Measurements from ENCODE around the gene BTNL9. TPM values are rescaled to one million over a fixed set of nuclear protein-coding genes. Genes with fewer than 3 reads are reported as not detected.
A peak's percentile ranks its signal among the peaks of the same experiment; 100 is the strongest.

Gene BTNL9
- total RNA-seq, 1 donor from 2014 or later: 37.9 TPM

DNA sequence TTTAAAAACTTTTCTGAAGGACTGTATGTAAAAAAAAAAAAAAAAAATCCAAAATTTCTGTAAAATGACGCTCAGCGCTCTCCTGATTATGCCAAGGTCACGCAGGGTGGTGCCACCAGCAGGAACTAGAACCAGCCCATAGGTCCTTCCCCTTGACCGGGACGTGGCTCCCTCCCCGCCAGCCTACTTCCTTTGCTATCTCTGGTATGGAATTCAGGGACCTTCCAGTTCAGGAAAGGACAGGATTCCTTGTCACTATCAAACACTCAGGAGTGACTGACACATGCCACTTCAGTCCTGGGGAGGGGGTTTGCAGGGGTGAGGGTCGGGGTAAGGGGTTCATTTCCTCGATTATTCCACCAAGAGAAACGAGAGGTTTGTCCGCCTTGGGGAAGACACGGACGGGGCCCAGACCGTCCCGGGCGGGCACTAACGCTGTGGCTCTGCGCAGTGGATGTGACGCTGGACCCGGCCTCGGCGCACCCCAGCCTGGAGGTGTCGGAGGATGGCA, 18.8 kb downstream of the BTNL9 start:
- Mint-ChIP-seq H3K9me3 (ENCODE audit: unreplicated experiment) (peaks cover 13% of the 10 kb centered on the region), H3K27me3 (ENCODE audit: unreplicated experiment) (peaks cover 16% of the 10 kb centered on the region), H3K27ac (ENCODE audit: unreplicated experiment) (no peak overlapping the region), H3K4me3 (ENCODE audit: unreplicated experiment) (peak overlapping the region; percentile 65), H3K36me3 (ENCODE audit: unreplicated experiment) (peaks cover 9% of the 10 kb centered on the region), H3K4me1 (ENCODE audit: low read depth, unreplicated experiment) (peaks cover 17% of the 10 kb centered on the region)
- TF ChIP-seq, protein P1, sequence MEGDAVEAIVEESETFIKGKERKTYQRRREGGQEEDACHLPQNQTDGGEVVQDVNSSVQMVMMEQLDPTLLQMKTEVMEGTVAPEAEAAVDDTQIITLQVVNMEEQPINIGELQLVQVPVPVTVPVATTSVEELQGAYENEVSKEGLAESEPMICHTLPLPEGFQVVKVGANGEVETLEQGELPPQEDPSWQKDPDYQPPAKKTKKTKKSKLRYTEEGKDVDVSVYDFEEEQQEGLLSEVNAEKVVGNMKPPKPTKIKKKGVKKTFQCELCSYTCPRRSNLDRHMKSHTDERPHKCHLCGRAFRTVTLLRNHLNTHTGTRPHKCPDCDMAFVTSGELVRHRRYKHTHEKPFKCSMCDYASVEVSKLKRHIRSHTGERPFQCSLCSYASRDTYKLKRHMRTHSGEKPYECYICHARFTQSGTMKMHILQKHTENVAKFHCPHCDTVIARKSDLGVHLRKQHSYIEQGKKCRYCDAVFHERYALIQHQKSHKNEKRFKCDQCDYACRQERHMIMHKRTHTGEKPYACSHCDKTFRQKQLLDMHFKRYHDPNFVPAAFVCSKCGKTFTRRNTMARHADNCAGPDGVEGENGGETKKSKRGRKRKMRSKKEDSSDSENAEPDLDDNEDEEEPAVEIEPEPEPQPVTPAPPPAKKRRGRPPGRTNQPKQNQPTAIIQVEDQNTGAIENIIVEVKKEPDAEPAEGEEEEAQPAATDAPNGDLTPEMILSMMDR (IDR thresholded peaks at IDR 0.05; ENCODE audit: partially characterized antibody, unreplicated experiment): no peak
- no peak for DNase-seq

DNA sequence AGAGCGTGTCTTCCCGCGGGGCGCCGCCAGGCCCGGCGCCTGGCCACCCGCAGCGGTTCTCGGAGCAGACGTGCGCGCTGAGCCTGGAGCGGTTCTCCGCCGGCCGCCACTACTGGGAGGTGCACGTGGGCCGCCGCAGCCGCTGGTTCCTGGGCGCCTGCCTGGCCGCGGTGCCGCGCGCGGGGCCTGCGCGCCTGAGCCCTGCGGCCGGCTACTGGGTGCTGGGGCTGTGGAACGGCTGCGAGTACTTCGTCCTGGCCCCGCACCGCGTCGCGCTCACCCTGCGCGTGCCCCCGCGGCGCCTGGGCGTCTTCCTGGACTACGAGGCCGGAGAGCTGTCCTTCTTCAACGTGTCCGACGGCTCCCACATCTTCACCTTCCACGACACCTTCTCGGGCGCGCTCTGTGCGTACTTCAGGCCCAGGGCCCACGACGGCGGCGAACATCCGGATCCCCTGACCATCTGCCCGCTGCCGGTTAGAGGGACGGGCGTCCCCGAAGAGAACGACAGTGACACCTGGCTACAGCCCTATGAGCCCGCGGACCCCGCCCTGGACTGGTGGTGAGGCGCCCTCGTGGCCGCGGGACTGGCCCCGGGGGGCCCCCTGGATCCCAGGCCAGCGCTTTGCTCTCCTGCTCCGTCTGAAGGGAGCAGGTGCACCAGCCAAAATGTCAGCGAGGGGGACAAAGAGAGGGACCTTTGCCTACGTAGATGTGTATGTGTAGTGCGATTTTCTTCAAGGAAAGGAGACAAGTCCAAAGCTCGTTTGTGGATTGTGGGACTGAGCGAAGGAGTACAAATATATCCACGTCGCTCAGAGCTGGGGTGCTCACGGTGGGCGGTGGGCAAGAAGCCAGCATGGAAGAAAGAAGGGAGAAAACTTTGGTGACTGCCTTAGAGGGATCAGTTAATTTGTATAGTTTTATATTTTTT, 19.5 kb downstream of the BTNL9 start:
- Mint-ChIP-seq H3K4me1 (ENCODE audit: low read depth, unreplicated experiment) (peaks cover 10% of the 10 kb centered on the region), H3K4me3 (ENCODE audit: unreplicated experiment) (no peak overlapping the region), H3K27ac (ENCODE audit: unreplicated experiment) (no peak overlapping the region), H3K36me3 (ENCODE audit: unreplicated experiment) (peaks cover 9% of the 10 kb centered on the region), H3K9me3 (ENCODE audit: unreplicated experiment) (peaks cover 11% of the 10 kb centered on the region), H3K27me3 (ENCODE audit: unreplicated experiment) (peaks cover 16% of the 10 kb centered on the region)
- peak; percentile 60 for DNase-seq
- TF ChIP-seq, protein P1 (IDR thresholded peaks at IDR 0.05; ENCODE audit: partially characterized antibody, unreplicated experiment): no peak

DNA sequence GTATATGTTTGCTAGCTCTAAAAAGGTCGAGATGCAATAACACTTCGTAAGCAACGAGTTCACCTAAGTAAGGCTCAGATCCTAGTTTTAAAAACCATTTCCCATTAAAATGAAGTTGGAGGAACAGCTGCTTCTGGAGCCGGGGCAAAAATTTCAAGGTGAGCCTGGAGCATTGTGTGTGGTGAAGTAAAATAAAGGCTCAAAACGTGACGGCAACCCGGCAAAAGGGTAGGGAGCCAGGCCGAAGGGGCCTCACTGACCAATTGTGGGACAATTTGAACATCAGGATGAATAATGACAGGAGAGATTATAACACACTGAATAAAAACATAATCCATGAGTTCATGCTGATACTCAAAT, 20.1 kb downstream of the BTNL9 start:
- peaks cover 16% of the 10 kb centered on the region for H3K27me3 Mint-ChIP-seq (ENCODE audit: unreplicated experiment)
- H3K9me3 Mint-ChIP-seq (ENCODE audit: unreplicated experiment): peaks cover 11% of the 10 kb centered on the region
- H3K4me1 Mint-ChIP-seq (ENCODE audit: low read depth, unreplicated experiment): peaks cover 10% of the 10 kb centered on the region
- no peak for DNase-seq
- H3K36me3 Mint-ChIP-seq (ENCODE audit: unreplicated experiment): peaks cover 9% of the 10 kb centered on the region
- H3K4me3 Mint-ChIP-seq (ENCODE audit: unreplicated experiment): no peak overlapping the region
- TF ChIP-seq, protein P1 (IDR thresholded peaks at IDR 0.05; ENCODE audit: partially characterized antibody, unreplicated experiment): no peak
- H3K27ac Mint-ChIP-seq (ENCODE audit: unreplicated experiment): no peak overlapping the region

DNA sequence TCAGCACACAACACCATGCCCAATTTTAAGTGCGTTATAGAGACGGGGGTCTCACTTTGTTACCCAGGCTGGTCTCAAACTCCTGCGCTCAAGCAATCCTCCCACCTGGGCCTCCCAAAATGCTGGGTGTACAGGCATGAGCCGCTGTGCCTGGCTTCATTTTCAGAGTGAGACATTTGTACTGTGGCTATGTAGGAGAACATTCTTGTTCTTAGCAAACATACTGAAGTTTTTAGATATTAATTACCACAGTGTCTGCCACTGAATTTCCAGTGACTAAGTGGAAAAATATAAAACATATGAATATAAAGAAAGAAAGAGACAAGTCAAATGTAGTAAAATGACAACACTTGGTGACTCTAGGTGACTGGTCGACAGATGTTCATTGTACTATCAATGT, 20.9 kb downstream of the BTNL9 start:
- Mint-ChIP-seq H3K27me3 (ENCODE audit: unreplicated experiment) (peaks cover 16% of the 10 kb centered on the region), H3K4me3 (ENCODE audit: unreplicated experiment) (no peak overlapping the region), H3K9me3 (ENCODE audit: unreplicated experiment) (peaks cover 11% of the 10 kb centered on the region), H3K36me3 (ENCODE audit: unreplicated experiment) (peaks cover 9% of the 10 kb centered on the region), H3K4me1 (ENCODE audit: low read depth, unreplicated experiment) (peaks cover 14% of the 10 kb centered on the region), H3K27ac (ENCODE audit: unreplicated experiment) (no peak overlapping the region)
- TF ChIP-seq, protein P1 (IDR thresholded peaks at IDR 0.05; ENCODE audit: partially characterized antibody, unreplicated experiment): no peak
- no peak for DNase-seq

DNA sequence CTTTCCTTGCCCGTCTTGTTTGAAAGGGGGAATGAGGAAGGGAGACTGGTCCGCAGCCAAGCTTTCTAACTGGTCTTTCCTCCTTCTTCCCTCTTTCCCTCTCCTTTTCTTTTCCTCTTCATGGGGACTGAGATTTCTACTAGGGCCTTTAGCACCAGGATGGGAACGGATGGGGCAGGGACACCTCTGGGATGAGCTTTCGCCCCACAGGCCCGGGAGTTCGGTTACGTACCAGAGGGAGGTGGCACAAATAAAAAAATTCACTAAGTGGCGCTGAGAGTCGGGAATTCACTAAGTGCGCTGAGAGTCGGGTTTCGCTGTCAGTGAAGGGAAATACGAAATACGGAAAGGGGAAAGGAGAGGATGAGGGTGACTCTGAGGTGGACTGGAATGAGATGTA, 21.6 kb downstream of the BTNL9 start:
- no peak for DNase-seq
- peak overlapping the region; percentile 33 for H3K27ac Mint-ChIP-seq (ENCODE audit: unreplicated experiment)
- H3K27me3 Mint-ChIP-seq (ENCODE audit: unreplicated experiment): peaks cover 16% of the 10 kb centered on the region
- H3K4me1 Mint-ChIP-seq (ENCODE audit: low read depth, unreplicated experiment): peaks cover 14% of the 10 kb centered on the region
- peaks cover 9% of the 10 kb centered on the region for H3K36me3 Mint-ChIP-seq (ENCODE audit: unreplicated experiment)
- TF ChIP-seq, protein P1 (IDR thresholded peaks at IDR 0.05; ENCODE audit: partially characterized antibody, unreplicated experiment): no peak
- peaks cover 11% of the 10 kb centered on the region for H3K9me3 Mint-ChIP-seq (ENCODE audit: unreplicated experiment)
- no peak overlapping the region for H3K4me3 Mint-ChIP-seq (ENCODE audit: unreplicated experiment)
